GM19328 (cell line): ENCODE data around the gene LSM11.

Experiments used
- ATAC-seq: cut with Tn5 transposase; IDR thresholded peaks from one replicate; pipeline ENCODE4 v1.9.1; 2021; ENCODE audit warnings: mild to moderate bottlenecking, moderate library complexity; ENCODE audit not compliant: unreplicated experiment

Gene LSM11

DNA sequence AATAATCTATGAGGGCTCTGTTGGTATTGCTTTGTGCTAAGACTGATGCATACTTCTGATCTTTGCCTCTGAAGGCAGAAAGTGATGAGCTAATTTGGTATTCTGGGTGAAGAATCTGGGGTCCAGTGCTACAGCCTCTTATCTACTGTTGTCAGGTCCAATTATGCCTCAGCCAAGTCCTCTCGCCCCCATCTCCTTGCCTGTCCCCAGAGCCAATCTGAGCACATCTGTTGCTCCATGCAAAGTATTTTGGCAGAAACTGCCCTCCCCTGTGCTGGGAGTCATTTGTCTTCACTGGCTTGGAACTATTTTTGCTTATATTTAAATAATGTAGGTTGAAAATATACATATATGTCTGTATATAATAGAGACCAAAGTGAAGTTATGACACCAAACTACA, 23.4 kb downstream of the LSM11 start:
- ATAC-seq: no peak

DNA sequence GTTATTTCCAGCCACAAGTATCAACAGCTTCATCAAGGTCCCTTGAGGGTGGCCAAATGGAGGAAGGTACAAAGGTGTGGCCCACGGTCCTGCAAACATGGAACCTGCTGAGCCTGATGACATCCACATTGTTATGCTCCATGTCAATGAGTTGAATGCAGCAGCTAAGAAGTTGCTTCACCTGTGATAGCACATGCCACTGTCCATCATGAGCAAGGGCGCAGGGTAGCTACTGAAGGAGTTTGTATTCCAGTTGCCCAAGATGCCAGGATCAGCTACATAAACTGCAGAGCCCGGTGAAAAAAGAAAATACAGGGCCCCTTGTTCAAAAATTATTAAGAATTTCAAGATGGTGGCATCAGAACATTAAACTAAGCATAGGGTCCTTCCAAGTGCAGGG, 24.2 kb downstream of the LSM11 start:
- no peak for ATAC-seq

DNA sequence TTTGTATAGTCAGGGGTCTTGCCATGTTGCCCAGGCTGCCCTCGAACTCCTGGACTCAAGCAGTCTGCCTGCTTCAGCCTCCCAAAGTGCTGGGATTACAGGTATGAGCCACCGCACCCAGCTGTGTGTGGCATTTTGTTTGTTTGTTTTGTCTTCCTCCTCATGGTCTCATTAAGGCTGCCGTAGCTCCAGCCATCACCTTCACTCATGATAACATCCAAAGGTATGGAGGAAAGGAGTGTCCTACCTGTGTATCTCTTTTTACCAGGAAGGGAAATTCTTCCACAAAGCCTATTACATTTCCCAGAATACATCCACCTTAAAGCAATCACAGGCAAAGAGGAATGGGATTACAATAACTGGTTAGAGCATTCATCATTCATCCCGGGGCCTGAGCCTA, 27.2 kb downstream of the LSM11 start:
- ATAC-seq: no peak

DNA sequence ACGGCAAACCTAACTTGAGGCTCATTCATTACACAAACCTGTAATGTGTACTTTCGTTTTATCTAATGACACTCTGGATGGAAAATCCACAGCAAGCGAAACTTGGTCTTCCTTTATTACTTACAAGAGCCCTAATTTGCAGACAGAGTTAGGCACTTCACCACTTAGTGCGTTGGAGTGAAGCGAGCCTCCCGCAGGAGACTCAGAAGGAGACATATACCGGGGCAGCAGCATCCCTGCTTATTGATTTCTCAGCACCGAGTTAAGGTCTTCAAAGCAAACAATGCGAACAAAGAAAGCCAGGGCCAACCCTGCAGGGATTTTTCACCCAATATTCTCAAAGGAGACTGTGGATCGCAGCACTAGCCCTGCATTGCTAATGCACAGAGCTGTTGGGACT, 28.6 kb downstream of the LSM11 start:
- no peak for ATAC-seq

DNA sequence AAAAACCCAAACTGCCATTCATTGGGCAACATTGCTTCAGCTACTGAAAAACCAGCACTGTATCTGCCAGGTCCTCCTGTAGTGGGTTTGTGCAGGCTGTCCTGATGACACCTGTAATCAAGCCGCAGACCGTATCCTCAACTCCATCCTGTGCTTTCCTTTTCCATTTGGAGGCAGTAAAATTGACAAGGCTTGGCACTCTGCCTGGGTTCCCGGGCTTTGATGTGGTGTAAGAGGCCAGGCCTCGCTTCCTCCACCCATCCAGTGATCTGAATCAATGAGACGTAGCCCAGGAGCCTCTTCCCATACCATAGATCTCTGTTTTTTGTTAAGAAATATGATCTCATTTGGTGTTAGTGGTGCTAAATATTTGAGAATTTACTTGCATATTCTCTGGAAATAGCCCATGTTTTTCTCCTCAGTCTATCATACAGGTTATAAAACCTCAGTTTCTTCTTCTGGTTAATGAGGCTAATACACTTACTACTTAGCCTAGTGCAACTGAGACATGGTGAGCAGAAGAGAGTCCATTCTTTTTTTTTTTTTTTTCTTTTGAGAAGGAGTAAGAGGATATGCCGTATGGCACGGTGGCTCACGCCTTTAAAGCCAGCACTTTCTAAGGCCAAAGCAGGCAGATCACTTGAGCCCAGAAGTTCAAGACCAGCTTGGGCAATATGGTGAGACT, 34.8 kb downstream of the LSM11 start:
- no peak for ATAC-seq

DNA sequence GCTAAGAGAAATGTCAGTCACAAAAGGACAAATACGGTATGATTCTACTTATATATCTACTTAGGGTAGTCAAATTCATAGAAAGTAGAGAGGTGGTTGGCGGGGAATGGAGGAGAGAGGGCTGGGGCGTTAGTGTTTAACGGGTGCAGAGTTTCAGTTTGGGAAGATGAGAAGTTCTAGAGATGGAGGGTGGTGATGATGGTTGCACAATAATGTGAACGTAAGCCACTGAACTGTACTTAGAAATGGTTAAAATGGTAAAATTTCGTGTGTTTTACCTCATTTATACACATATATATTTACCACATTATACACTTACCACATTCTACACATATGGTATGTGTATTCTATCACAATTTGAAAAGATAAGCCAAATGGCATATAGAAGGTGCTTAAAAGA, 35.7 kb downstream of the LSM11 start:
- ATAC-seq: no peak

DNA sequence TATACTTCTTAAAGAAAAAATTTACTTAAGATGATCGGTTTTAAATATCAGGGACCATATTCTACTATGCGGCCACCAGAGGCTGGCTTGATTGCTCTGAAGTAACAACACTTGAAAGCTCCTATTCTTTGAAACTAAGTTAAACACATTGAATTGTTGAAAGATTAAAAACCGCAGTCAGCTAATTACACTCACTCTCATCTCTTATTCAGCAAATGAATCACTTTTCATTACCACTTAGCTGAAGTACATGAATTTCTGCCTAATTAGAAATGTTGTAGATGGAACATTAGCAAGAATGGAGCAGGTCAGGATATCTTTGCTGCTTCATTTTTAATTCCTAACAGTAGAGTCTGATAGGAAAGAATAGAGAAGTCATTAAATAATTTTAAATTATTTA, 42.3 kb downstream of the LSM11 start:
- no peak for ATAC-seq

DNA sequence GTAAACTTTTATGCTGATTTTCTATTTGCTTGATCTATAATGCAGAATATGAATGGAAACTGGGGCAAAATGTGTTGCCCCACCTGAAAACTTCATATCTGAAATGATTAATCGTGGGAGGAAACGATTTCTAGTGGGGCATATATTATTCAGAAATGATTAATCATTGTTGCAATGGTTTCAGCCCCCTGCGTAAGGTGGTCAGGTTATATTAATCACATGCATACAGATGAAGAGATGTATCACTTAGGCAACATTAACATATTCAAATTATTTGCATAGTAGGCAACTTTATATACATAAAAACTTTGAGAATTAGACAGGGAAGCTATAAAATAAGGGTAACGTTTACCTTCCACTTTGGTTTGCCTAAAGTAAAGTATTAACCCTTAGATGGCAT, 49.8 kb downstream of the LSM11 start:
- no peak for ATAC-seq

DNA sequence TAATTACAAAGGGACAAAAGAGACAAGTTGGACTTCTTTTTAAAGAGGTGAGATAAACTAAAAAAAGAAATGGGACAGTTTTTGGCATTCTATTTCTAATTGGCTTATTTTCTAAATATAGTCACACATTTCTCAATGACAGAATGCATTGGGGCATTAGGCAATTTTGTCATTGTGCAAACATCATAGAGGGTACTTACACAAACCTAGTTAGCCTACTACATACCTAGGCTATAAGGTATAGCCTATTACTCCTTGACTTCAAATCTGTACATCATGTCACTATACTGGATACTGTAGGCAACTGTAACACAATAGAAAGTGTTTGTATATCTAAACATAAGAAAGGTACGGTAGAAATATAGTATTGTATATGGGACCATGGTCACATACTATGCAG, 56.1 kb downstream of the LSM11 start:
- no peak for ATAC-seq

DNA sequence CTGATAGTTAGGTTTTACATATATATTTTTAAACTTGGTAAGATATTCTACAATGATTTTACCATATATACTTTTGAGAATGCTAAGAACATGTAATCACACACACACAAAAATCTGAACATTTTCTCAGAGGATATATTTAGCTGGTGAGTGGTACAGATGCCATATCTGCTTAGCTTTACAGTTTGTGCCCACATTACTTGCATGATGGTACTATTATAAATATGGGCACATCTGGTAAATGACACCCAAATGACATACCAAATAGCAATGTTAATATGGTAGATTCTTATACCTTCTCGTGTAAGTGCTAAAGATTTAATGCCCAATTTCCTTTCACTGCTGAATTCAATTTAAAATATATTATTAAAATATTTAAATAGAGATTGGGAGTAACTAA, 56.6 kb downstream of the LSM11 start:
- ATAC-seq: no peak

DNA sequence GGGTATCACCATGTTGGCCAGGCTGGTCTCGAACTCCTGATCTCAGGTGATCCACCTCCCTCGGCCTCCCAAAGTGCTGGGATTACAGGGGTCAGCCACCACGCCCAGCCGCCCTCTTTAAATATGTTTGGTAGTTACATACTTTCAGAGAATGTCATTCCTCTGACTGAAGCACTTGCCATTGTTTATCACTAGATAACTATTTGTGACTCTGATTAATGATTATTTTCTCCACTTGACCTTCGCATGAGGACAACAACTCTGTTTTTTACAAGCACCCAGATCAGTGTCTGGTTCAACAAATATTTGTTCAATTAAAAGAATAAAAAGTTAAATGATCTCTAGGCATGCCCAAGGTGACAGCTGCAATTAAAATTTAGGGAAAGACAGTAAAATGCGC, 59.2 kb downstream of the LSM11 start:
- ATAC-seq: no peak

DNA sequence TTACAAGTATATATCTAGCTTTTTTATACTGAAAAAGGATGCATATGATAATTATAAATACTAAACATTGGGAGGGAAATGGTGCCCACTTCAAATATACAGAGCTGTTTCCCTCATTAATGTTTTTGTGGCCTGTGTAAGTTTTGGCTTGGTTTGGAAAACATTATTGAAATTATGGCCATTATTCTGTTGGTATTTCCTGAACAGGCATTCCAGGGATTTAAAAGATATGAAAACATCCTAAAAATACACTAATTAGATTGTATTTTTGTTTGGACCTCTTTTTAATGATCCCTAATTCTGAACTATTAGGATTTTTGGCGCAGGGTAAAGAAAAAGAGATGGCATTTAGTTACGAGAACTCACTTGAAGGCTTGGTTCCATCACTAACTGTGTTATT, 64.5 kb downstream of the LSM11 start:
- ATAC-seq: no peak
